GM19238 (cell line): ENCODE data around the gene GMDS.

Experiments used
- DNase-seq: peaks from one replicate; pipeline ENCODE4 v3.0.0; 2011; ENCODE audit warnings: low spot score; ENCODE audit not compliant: insufficient read length

The GMDS gene

GRCh38 chr6:2240961-2241360 lies 4.4 kb downstream of the GMDS start:
- no peak for DNase-seq

GRCh38 chr6:2237001-2237400 lies 8.4 kb downstream of the GMDS start:
- DNase-seq: no peak

GRCh38 chr6:2235777-2236495 lies 9.5 kb downstream of the GMDS start:
- DNase-seq: no peak

GRCh38 chr6:2232445-2232844 lies 13.0 kb downstream of the GMDS start:
- peak; percentile 15 for DNase-seq

- DNase-seq: no peak
These were observed 14.0 kb downstream of the GMDS start for GRCh38 chr6:2231438-2231837.

GRCh38 chr6:2230659-2231277 lies 14.6 kb downstream of the GMDS start:
- DNase-seq: peak; percentile 24

- DNase-seq: no peak
These were observed 15.7 kb downstream of the GMDS start for GRCh38 chr6:2229742-2230141.

- no peak for DNase-seq
These were observed 16.4 kb downstream of the GMDS start for GRCh38 chr6:2229039-2229438.

GRCh38 chr6:2228392-2228791 lies 17.0 kb downstream of the GMDS start:
- no peak for DNase-seq

GRCh38 chr6:2226775-2227174 lies 18.6 kb downstream of the GMDS start:
- DNase-seq: no peak

- no peak for DNase-seq
These were observed 19.7 kb downstream of the GMDS start for GRCh38 chr6:2225422-2226392.

GRCh38 chr6:2224847-2225382 lies 20.5 kb downstream of the GMDS start:
- DNase-seq: no peak

GRCh38 chr6:2222275-2222842 lies 23.0 kb downstream of the GMDS start:
- peak; percentile 10 for DNase-seq

GRCh38 chr6:2221726-2222274 lies 23.6 kb downstream of the GMDS start:
- DNase-seq: peak; percentile 48

GRCh38 chr6:2220154-2220553 lies 25.3 kb downstream of the GMDS start:
- DNase-seq: no peak

- DNase-seq: no peak
These were observed 26.5 kb downstream of the GMDS start for GRCh38 chr6:2218866-2219265.

- no peak for DNase-seq
These were observed 28.5 kb downstream of the GMDS start for GRCh38 chr6:2216794-2217383.

- DNase-seq: no peak
These were observed 30.1 kb downstream of the GMDS start for GRCh38 chr6:2215342-2215741.

GRCh38 chr6:2213086-2213485 lies 32.3 kb downstream of the GMDS start:
- no peak for DNase-seq

GRCh38 chr6:2209226-2209809 lies 36.1 kb downstream of the GMDS start:
- DNase-seq: peak; percentile 28
